Astrocyte of the cerebellum (primary cell): Measurements from ENCODE around the gene LAMTOR2.
"Not testable (repeated sequence)": the region's sequence is repeated elsewhere in the genome, so short reads cannot be mapped to it uniquely, and the experiment has no call there.

Experiments
- DNase-seq: peaks from one replicate; pipeline ENCODE4 v3.0.0-alpha.2; 2011; ENCODE audit warnings: low read depth
- H3K4me3 ChIP-seq: 2 replicates; pipeline ENCODE4 v1.5.1; 2011; ENCODE audit warnings: mild to moderate bottlenecking, low read depth, low read length, moderate library complexity
- CTCF ChIP-seq: IDR thresholded peaks from 2 replicates; pipeline ENCODE4 v1.5.1; 2012; ENCODE audit warnings: low read length, low read depth, moderate library complexity, mild to moderate bottlenecking; ENCODE audit errors: missing control alignments
- in situ Hi-C: cut with HindIII; loops from 2 replicates; pipeline ENCODE4 v1.10.0; 2017; ENCODE audit warnings: low sequenced_read_pairs

LAMTOR2 gene

GRCh38 chr1:156067262-156067661 lies 12.7 kb downstream of the LAMTOR2 start:
- TF ChIP-seq CTCF: no peak
- in situ Hi-C loops: no loop called here

GRCh38 chr1:156069490-156070455 lies 15.2 kb downstream of the LAMTOR2 start:
- in situ Hi-C loops: no loop called here
- no peak for TF ChIP-seq CTCF
- H3K4me3 ChIP-seq: no peak overlapping the region
- no peak for DNase-seq

More at GRCh38 chr1:156067262-156067661, 12.7 kb downstream of the LAMTOR2 start:
- no peak for DNase-seq
- H3K4me3 ChIP-seq: no peak overlapping the region

- no peak overlapping the region for H3K4me3 ChIP-seq
- TF ChIP-seq CTCF: no peak
- DNase-seq: no peak
- in situ Hi-C loops: no loop called here
These were observed 16.0 kb downstream of the LAMTOR2 start for GRCh38 chr1:156070548-156070947.

- DNase-seq, in situ Hi-C loops, H3K4me3 ChIP-seq: not testable (repeated sequence)
These were observed 16.8 kb downstream of the LAMTOR2 start for GRCh38 chr1:156071332-156071816.

- no peak for TF ChIP-seq CTCF
- in situ Hi-C loops: no loop called here
- DNase-seq: no peak
- no peak overlapping the region for H3K4me3 ChIP-seq
These were observed 17.7 kb downstream of the LAMTOR2 start for GRCh38 chr1:156072251-156072650.

- DNase-seq: no peak
- no peak overlapping the region for H3K4me3 ChIP-seq
- in situ Hi-C loops: no loop called here
- no peak for TF ChIP-seq CTCF
These were observed 18.6 kb downstream of the LAMTOR2 start for GRCh38 chr1:156073110-156073687.

GRCh38 chr1:156073740-156074139 lies 19.2 kb downstream of the LAMTOR2 start:
- no peak for TF ChIP-seq CTCF
- in situ Hi-C loops: no loop called here
- no peak overlapping the region for H3K4me3 ChIP-seq
- DNase-seq: no peak
